Body of pancreas (tissue), 4 donors: ENCODE results near the gene CD81. TPM values are rescaled to one million over a fixed set of nuclear protein-coding genes. Genes with fewer than 3 reads are reported as not detected.

Experiments
- ATAC-seq: fragments of 150-250 bp; one replicate; pipeline ENCODE4 v1.9.1; 2016
- DNase-seq, 4 donors: peaks; one replicate each; pipeline ENCODE4 v3.0.0-alpha.2; 2019
- H3K27ac ChIP-seq, 4 donors: fragments of 200-600 bp; sonication (generic); 1 replicate in 3 of 4; 2 replicates in 1 of 4; pipeline versions ENCODE4 v1.5.1 to v1.6.1; 2016 to 2019; ENCODE audit warnings: mild to moderate bottlenecking in 1 of 4, mixed read lengths in 1 of 4, moderate library complexity in 1 of 4
- H3K27me3 ChIP-seq, 2 donors: fragments of 200-600 bp; sonication (generic); one replicate each; pipeline ENCODE4 v1.6.0; 2016; ENCODE audit warnings: mild to moderate bottlenecking in 1 of 2
- H3K36me3 ChIP-seq, 2 donors: fragments of 200-600 bp; sonication (generic); replicated peaks in 1 of 2; 2 replicates each; pipeline ENCODE4 v1.5.1; 2016; ENCODE audit warnings: low read depth in 2 of 2; ENCODE audit not compliant: insufficient read depth in 1 of 2
- H3K4me1 ChIP-seq: fragments of 200-600 bp; sonication (generic); one replicate; pipeline ENCODE4 v1.6.0; 2016
- H3K4me3 ChIP-seq, 2 donors: fragments of 200-600 bp; sonication (generic); 1 replicate in 1 of 2; 2 replicates in 1 of 2; pipeline ENCODE4 v1.5.1; 2016 to 2019
- H3K9me3 ChIP-seq, 3 donors: fragments of 200-600 bp; sonication (generic); 1 replicate in 2 of 3; 2 replicates in 1 of 3; pipeline ENCODE4 v1.5.1; 2016
- POLR2A ChIP-seq, 3 donors: fragments of 450-650 bp; IDR thresholded peaks; one replicate each; pipeline ENCODE4 v1.6.1; 2016; ENCODE audit warnings: antibody characterized with exemption in 3 of 3, mild to moderate bottlenecking in 2 of 3
- WGBS, 2 donors: methylation state at CpG; one replicate each; pipeline ENCODE4 v1.1.5; 2017; 5-methylcytosine and 5-hydroxymethylcytosine counted together
- intact Hi-C: fragments of 100-400 bp; cut with DNase I; formaldehyde crosslinking; loops from one replicate; pipeline ENCODE4 v1.15.1; 2023
- total RNA-seq, 2 donors: library from RNA; depleted of rRNA; stranded (reverse); fragments of >200 nt; gene quantifications; one replicate each; pipeline ENCODE4 v1.1.0, GENCODE V29; 2016
- TF ChIP-seq, protein P1 (sequence below), 7 experiments: fragments of 450-650 bp in 4 of 7; fragments of 200-600 bp in 3 of 7; sonication (generic) in 3 of 7; IDR thresholded peaks; one replicate each; pipeline ENCODE4 v1.5.1; 2016 to 2019; ENCODE audit warnings: antibody characterized with exemption in 7 of 7

The CD81 gene
- total RNA-seq, 2 donors from 2014 or later: 217 to 332 TPM

DNA sequence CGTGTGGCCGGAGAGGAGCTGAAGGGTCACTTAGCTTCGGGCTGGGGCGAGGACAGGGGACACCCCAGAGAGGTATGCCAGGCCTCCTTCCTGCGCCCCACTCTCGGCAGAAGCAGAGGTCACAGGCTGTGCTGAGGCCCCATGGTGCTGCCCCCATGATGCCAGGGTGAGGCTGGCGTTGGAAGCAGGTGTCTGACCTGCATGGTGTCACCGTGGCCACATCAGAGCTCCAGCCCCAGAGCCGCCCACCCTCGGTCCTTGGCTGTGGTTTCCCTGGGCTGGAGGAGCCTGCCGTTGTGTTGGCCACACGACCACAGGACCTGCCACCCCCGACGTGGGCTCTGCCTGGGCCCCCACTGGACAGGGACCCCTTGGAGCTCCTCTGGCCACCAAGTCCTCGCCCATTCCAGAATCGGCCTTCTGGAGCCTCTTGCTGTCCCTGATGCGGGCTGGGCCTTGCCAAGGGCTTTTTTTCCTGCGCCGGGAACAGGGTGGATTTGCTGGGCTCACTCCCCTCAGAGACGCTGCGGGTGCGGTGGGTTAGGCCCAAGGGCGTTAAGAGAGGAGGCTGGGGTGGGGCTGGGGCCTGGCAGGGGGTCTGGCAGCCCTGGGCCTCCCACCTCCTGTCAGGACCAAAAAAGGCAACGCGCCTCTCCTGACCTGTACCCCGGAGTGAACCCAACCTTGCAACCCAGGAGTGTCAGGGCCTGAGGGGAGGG, 15.3 kb downstream of the CD81 start:
- no peak overlapping the region for H3K27ac ChIP-seq
- H3K4me1 ChIP-seq: peaks cover 30% of the 10 kb centered on the region
- DNase-seq (no peak), ATAC-seq (no peak)
- H3K36me3 ChIP-seq: peaks cover 0 to 17% of the 10 kb centered on the region in 2 donors
- no peak overlapping the region for H3K4me3 ChIP-seq
- intact Hi-C loops: no loop called here
- TF ChIP-seq POLR2A (IDR thresholded peaks at IDR 0.05): no peak
- TF ChIP-seq, protein P1, sequence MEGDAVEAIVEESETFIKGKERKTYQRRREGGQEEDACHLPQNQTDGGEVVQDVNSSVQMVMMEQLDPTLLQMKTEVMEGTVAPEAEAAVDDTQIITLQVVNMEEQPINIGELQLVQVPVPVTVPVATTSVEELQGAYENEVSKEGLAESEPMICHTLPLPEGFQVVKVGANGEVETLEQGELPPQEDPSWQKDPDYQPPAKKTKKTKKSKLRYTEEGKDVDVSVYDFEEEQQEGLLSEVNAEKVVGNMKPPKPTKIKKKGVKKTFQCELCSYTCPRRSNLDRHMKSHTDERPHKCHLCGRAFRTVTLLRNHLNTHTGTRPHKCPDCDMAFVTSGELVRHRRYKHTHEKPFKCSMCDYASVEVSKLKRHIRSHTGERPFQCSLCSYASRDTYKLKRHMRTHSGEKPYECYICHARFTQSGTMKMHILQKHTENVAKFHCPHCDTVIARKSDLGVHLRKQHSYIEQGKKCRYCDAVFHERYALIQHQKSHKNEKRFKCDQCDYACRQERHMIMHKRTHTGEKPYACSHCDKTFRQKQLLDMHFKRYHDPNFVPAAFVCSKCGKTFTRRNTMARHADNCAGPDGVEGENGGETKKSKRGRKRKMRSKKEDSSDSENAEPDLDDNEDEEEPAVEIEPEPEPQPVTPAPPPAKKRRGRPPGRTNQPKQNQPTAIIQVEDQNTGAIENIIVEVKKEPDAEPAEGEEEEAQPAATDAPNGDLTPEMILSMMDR (IDR thresholded peaks at IDR 0.05): no peak
- H3K27me3 ChIP-seq: no peaks in the 10 kb centered on the region
- no peaks in the 10 kb centered on the region for H3K9me3 ChIP-seq
- WGBS, 2 donors: 86 to 88% methylated on average over 12 to 23 of the region's 26 CpGs

DNA sequence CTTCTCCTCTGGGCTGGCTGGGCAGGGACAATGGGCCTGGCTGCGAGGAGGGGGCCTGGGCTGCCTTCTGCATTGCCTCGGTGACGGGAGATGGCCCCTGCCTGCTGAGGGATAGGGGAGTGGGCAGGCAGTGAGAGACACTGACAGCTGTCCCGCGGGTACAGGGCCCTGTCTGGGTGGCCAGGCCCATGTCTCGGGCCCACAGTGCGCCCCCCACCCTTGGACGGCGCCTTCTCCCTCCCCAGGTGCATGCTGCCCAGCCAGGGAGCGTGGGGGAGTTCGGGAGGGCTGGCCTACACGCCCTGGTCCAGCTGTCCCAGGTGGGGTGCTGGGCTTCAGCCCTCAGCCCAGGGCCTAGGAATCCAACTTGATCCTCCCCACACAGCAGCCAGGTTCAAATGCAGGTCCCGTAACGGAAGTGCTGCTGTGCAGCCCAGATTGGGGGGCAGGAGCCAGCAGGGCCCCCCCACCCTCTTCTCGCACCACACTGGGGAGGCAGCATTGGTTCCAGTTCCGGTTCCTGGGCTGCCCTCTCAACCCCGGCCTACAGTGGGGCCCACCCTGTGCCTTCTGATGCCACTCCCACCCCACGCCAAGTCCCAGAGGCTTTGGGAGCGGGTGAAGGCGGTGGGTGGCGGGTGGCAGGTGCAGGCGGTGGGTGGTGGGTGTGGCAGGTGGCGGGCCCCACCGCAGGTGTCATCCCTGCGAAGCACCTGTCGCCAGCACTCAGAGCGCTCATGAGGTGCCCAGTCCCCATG, 16.2 kb downstream of the CD81 start:
- Histone ChIP-seq H3K9me3 (no peaks in the 10 kb centered on the region), H3K27me3 (no peaks in the 10 kb centered on the region), H3K4me3 (no peak overlapping the region), H3K4me1 (peaks cover 21% of the 10 kb centered on the region), H3K36me3 (peaks cover 0 to 17% of the 10 kb centered on the region in 2 donors), H3K27ac (no peak overlapping the region)
- intact Hi-C loops: no loop called here
- DNase-seq (no peak), ATAC-seq (no peak)
- WGBS, 2 donors: 91 to 96% methylated on average over 5 to 16 of the region's 27 CpGs
- TF ChIP-seq, protein P1 (IDR thresholded peaks at IDR 0.05): no peak
- TF ChIP-seq POLR2A (IDR thresholded peaks at IDR 0.05): no peak

DNA sequence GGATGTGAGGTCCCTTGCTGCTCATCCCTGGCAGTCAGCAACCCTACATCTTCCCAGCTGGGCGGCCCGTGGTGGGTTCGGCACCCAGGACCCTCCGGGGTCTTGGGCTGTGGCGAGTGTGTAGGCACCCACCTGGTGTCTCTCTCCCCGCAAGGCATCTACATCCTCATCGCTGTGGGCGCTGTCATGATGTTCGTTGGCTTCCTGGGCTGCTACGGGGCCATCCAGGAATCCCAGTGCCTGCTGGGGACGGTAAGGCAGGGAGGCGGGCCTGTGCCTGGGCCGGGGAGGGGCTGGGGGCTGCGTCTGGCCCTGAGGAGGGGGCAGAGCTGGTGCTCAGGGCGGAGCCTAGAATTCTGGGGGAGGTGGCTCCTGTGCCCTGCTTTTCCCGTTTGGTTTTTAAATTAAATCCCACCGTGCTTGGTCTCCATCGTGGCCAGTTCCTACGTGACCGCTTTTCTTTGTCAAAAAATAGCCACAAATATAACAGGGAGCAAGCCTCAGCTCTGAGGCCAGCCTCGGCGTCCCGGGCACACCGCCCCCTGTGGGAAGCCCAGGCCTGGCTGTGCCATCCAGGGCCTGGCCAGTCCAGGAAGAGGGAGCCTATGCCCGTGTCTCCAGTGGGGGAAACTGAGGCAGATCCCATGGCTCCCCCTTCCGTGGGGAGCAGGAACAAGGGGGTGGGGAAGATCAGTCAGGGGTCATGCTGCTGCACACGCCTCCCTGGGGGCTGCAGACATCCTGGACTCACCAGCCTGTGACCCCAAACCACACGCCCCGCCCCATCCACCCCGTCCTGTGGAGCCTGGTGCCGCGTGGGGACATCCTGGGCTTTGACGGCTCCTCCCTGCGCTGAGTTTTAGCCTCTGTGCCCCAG, 17.1 kb downstream of the CD81 start:
- no peak overlapping the region for H3K27ac ChIP-seq
- intact Hi-C loops: no loop called here
- TF ChIP-seq POLR2A (IDR thresholded peaks at IDR 0.05): no peak
- TF ChIP-seq, protein P1 (IDR thresholded peaks at IDR 0.05): no peak
- WGBS, 2 donors: 80 to 82% methylated on average over 20 to 33 of the region's 34 CpGs
- H3K27me3 ChIP-seq: no peaks in the 10 kb centered on the region
- peaks cover 0 to 17% of the 10 kb centered on the region in 2 donors for H3K36me3 ChIP-seq
- DNase-seq (no peak), ATAC-seq (no peak)
- H3K9me3 ChIP-seq: no peaks in the 10 kb centered on the region
- peaks cover 21% of the 10 kb centered on the region for H3K4me1 ChIP-seq
- H3K4me3 ChIP-seq: no peak overlapping the region

DNA sequence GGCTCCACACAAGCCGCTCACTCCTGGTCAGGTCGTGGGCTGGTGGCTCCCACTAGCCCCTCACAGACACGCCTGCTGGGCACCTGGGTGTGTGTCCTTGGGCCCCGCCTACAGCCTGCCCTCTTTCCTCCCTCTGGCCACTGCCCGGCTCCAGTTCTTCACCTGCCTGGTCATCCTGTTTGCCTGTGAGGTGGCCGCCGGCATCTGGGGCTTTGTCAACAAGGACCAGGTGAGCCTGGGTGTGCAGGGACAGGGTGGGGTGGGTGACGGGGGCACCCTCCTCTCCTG, 17.7 kb downstream of the CD81 start:
- Histone ChIP-seq H3K4me1 (peaks cover 21% of the 10 kb centered on the region), H3K27ac (peak overlapping the region in 1 of 4 donors; percentile 10), H3K27me3 (no peaks in the 10 kb centered on the region), H3K9me3 (no peaks in the 10 kb centered on the region), H3K4me3 (no peak overlapping the region), H3K36me3 (peaks cover 0 to 17% of the 10 kb centered on the region in 2 donors)
- WGBS, 2 donors: 74 to 79% methylated on average over 5 to 8 of the region's 8 CpGs
- intact Hi-C loops: no loop called here
- TF ChIP-seq, protein P1 (IDR thresholded peaks at IDR 0.05): no peak
- no peak for TF ChIP-seq POLR2A (IDR thresholded peaks at IDR 0.05)
- ATAC-seq (no peak), DNase-seq (no peak)
